GM18951 (cell line): ENCODE results near the gene ASPDH.
"Not testable (repeated sequence)": the region's sequence is repeated elsewhere in the genome, so short reads cannot be mapped to it uniquely, and the experiment has no call there.

Experiments
- POLR2A ChIP-seq: IDR thresholded peaks from 4 replicates; pipeline ENCODE4 v1.6.1; 2011; ENCODE audit warnings: mild to moderate bottlenecking; ENCODE audit not compliant: insufficient read length, insufficient read depth; ENCODE audit errors: extremely low read depth
- in situ Hi-C: fragments of 300-500 bp; cut with MboI; formaldehyde crosslinking; loops from one replicate; pipeline ENCODE4 v1.12.0; 2022; ENCODE audit warnings: low sequenced_read_pairs, mixed read lengths, inconsistent platforms; ENCODE audit not compliant: unreplicated experiment

ASPDH gene

DNA sequence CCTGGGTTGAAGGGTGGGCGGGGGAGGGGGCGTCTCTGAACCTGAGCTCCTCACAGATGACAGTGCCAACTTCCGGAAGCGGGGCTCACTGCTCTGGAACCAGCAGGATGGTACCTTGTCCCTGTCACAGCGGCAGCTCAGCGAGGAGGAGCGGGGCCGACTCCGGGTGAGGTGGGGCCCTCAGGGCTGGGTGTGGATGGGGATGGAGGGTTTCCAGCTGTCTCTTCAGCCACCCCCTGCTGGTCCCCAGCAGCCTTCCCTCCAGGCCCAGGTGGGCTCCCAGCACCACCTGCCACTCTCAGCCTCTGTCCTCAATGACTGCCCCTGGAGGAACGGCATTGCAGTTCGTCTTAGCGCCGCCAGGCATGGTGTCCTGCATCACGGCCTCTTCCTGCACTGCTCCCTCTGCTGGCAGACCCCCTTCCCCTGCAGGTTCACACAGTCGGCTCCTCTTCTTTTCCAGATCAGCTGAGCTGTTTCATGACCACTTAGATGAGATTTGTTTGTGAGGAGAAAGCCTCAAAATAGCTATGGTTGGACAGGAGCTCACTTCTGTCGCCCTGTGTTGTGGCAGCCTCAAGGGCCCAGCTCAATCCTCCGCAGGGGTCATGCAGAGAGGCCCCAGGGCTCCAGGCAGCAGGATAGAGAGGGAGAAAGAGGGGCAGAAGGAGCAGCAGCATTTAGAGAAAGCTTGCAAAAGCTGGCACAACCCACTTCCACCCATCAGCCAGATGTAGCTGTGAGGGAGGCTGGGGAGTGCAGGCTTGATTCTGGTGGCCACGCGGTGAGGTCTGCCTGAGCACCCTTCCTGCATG, 34.6 kb downstream of the ASPDH start:
- TF ChIP-seq POLR2A = no peak
- in situ Hi-C loops = no loop called here

- no peak for TF ChIP-seq POLR2A
- in situ Hi-C loops = no loop called here
These were observed 35.8 kb downstream of the ASPDH start for GRCh38 chr19:50477751-50478515.

- in situ Hi-C loops = no loop called here
- TF ChIP-seq POLR2A = no peak
These were observed 36.8 kb downstream of the ASPDH start for GRCh38 chr19:50476907-50477238.

DNA sequence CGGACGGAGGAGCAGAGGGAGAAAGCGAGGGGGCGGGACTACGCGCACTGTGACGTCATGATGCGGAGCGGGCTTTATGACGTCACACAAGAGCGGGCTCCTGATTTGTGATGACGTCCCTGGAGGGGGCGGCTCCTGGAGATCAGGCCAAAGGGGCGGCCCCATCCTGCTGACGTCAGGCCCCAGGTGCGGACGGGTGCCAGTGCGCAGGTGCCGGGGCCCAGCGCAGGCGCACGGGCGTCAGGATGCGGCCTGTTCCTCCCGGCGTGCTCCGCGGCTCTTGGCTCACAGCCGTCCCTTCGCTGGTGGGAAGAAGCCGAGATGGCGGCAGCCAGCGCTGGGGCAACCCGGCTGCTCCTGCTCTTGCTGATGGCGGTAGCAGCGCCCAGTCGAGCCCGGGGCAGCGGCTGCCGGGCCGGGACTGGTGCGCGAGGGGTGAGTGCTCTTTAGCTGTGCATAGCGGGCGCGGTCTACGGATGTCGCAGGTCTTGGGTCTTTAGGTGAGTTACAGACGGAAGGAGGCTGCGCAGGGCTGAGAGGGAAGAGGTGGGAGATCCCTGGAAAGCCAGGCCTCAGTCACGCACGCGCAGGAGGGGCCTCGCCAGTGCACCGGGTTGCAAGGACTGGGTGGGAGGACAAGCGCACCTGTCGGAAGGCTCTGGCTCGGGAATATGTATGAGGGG, 37.3 kb downstream of the ASPDH start, which contains the start of the genes EMC10 and GARIN5A:
EMC10 (plus strand) TSS at position 284 of the 683 bp plus-strand sequence; CDS start at position 322, 38 bp downstream.
GARIN5A (minus strand) TSS at position 625 of the 683 bp plus-strand sequence; CDS start at position 165, 460 bp downstream.
- in situ Hi-C loops = no loop called here

DNA sequence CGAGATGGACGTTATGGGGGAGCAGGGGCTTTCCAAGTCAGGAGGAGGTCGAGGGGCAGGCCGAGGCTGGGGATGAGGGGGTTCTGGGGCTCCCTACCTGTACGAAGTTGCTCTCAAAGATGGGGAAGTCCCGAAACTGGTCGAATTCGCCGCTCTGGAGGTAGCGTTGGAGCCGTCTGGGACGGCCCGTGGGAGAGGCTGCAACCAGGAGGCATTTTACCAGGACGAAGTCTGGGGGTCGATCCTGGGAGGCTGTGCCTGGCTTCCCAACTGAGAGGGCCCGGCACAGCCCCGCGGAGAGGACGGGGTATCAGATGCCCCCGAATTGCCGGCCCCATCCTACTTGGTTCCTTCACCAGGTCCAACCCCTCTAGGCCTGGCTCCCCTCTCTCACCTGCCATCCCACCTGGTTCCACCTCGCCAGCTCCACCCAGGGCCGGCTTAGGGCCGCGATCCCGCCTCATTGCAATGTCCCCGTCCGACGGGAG, 37.9 kb downstream of the ASPDH start:
- in situ Hi-C loops = no loop called here
- TF ChIP-seq POLR2A = no peak

More for the DNA sequence above, 37.3 kb downstream of the ASPDH start, which contains the start of the genes EMC10 and GARIN5A:
- peak; percentile 99 for TF ChIP-seq POLR2A

GRCh38 chr19:50475101-50475568, 38.6 kb downstream of the ASPDH start:
- no peak for TF ChIP-seq POLR2A
- in situ Hi-C loops = no loop called here

DNA sequence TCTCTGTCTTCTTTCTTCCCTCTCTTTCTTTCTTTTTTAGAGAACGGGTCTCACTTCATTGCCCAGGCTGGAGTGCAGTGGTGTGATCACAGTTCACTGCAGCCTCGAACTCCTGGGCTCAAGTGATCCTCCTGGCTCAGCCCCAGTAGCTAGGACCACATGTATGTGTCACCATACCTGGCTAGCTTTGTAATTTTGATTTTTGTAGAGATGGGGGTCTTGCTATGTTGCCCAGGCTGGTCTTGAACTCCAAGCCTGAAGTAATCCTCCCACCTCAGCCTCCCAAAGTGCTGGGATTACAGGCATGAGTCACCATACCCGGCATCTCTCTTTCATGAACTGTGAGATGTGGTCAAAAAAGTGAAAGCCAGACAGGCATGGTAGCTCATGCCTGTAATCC, 40.4 kb downstream of the ASPDH start:
- in situ Hi-C loops = not testable (repeated sequence)

GRCh38 chr19:50468818-50469217, 44.9 kb downstream of the ASPDH start:
- in situ Hi-C loops = loop anchor here (10.0 kb wide), 1 partner anchor 94 kb away; the partner anchor contains the start of gene NR1H2

DNA sequence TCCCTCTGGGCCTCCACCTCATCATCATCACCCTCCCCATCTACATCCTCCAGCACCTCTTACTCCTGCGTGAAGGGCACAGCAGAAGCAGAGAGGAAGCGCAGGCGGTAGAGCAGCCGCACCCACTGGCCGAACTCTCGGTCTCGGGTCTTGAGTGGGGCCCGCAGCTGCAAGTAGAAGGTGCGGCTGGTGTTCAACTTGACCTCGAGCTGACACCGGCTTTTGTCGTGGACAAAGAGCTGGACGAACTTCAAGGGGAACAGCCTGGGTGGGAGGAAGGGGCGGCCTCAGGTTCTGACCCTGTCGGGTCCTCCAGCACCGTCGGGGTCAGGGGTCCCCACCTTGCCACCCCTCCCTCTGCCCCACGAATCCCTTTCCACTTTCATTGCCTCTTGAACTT, 46.1 kb downstream of the ASPDH start:
- TF ChIP-seq POLR2A = no peak
- in situ Hi-C loops = loop anchor here (10.0 kb wide), 1 partner anchor 93 kb away; the partner anchor contains the start of gene NR1H2

More at GRCh38 chr19:50468818-50469217, 44.9 kb downstream of the ASPDH start:
- no peak for TF ChIP-seq POLR2A

GRCh38 chr19:50466706-50467039, 47.0 kb downstream of the ASPDH start:
- in situ Hi-C loops = loop anchor here (10.0 kb wide), 1 partner anchor 92 kb away; the partner anchor contains the start of gene NR1H2
- TF ChIP-seq POLR2A = no peak

DNA sequence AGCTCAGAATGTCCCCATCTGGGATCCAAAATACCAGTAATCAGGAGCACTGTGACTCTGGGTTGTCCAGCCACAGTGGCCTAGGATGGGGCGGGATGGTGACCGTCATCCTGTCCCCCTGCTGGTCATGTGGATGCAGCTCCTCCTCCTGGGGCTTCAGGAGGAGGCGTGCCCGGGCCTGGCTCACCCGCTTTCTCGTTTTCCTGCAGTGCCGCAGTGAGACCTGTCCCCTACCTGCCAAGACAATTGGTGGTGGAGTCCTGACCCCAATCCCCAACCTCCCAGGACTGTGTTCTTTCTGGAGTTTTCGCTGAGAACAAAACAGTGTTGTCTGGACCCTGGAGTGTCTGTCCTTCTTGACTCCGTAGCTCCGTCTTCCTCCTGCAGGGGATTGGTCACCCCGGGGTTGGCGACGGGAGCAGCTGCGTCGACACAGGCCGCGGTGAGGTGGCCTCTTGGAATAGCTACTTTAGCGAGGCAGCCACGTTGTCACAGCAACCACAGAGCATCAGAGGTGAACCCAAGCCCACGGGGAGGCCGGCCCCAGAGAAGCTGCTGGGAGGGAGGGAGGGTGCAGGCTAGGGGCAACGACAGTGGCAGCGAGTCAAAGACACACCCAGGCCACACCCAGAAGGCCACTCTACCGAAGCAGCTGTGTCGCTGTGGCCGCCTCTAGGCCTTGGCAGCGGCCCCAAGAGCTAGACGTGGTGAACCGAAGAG, 47.6 kb downstream of the ASPDH start:
- no peak for TF ChIP-seq POLR2A
- in situ Hi-C loops = loop anchor here (10.0 kb wide), 1 partner anchor 91 kb away; the partner anchor contains the start of gene NR1H2

- TF ChIP-seq POLR2A = no peak
- in situ Hi-C loops = loop anchor here (10.0 kb wide), 1 partner anchor 90 kb away; the partner anchor contains the start of gene NR1H2
These were observed 48.7 kb downstream of the ASPDH start for GRCh38 chr19:50465000-50465399.
